GM18499 (cell line): ENCODE data around the gene UBE2D1.
"Not testable (repeated sequence)": the region's sequence is repeated elsewhere in the genome, so short reads cannot be mapped to it uniquely, and the experiment has no call there.

Experiments used
- ATAC-seq: cut with Tn5 transposase; IDR thresholded peaks from one replicate; pipeline ENCODE4 v1.9.1; 2021; ENCODE audit warnings: moderate number of reproducible peaks; ENCODE audit not compliant: insufficient read depth, unreplicated experiment

UBE2D1 gene

DNA sequence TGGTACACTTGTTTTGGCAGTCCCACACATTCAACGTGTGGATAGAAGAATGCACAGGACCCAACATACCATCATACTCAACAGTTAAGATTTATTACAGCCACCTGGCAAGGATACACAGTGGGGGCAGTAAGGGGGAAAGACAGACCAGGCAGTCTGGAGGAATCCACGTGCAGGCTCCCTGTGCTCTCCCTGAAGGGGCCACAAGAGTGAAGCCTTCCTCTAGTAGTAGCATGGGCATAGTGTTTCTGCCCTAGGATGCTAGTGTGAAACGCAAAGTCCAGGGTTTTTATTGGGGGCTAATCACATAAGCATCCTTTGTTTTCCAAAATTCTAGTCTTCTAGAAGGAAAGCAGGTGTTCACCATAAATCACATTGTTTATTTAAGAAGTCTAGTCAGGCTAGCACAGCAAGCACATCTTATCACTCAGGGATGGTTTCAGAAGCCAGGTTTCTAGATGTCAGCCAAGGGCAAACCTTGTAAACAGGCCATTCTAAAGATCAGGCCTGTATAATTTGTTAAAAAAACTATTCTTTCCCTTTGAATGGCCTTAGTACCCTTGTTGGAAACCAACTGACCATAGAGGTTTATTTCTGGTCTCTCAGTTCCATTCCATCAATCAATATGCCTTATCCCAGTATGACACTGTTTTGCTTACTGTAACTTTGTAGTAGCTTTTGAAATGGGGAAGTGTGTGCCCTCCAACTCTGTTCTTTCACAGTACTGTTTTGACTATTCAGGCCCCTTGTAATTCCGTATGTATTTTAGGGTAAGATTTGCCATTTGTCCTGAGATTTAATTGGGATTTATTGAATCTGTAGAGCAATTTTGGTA is 38.0 kb downstream of the UBE2D1 start:
- ATAC-seq, result peak; percentile 48

DNA sequence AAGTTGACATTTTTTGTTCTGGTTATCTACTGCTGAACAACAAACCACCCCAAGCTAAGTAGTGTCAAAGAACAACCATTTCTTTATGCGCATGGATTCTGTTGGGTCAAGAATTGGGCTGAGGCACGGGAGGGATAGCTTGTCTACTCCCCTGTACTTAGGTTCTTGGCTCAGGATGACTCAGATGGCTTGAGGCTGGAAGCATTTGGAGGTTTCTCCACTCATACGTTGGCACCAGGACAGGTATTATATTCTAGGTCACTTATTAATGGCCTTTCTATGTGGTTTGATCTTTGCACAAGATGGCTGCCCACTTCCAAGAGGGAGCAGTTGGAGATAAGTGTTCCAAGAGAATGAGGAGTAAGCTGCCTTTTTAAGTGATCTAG is 38.6 kb downstream of the UBE2D1 start:
- no peak for ATAC-seq

DNA sequence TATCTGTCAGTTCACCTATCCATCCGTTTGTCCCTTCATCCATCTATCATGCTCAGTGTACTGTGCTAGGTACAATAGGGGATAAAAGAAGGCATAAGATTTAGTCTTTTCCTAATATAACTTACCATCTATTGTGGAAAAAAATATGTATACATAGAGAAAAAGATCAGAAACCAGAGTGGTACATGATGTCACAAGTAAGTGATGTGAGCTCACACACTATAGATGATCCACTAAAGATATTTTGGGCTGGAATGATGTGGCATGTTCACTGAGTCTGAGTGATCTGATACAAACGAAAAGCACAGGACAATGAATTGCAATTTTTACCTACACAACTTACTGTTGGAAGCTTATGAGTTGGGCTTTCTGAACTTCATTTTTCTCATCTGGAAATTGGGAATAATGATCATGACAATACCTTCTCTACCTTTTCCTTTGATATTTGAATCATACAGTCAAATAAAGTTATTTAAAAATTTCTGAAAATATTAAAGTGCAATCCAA is 47.7 kb downstream of the UBE2D1 start:
- no peak for ATAC-seq

DNA sequence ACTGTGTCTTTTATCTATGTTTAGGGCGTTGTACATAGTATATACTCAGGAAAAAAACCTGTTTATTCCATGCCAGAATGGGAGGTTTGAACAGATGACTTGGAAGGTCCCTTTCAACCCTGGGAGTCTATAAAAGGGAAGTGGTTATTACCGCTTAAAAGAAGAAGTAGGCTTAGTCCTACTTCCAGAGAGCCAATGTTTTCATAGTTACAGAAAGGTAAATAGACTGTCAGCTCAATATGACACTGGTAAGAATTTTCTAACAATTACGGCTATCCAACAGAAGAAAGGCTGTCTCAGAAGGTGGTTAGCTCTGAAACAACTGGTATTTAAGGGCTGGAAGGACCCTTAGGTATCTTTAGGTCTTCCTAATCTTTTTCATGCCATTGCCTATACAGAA is 49.3 kb downstream of the UBE2D1 start:
- ATAC-seq, result peak; percentile 65

DNA sequence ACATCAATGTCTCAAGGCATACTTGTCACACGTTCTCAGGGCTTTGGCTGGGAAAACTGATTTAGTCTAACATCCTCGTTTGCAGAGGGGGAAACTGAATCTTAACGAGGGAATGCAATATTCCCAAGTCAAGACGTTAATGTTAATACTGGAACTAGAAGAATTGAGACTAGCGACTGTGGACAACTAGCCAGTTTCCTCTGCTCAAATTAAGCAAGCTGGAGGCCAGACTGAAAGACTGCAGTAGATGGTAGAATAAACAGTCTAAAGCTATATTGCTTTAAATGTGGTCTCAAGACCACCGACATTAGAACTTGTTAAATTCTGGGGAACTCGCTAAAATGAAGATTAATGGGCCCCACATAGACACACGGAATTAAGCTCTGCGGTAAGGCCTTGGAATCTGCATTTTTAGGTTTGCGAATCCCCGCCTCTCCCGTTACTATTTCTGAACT is 49.8 kb downstream of the UBE2D1 start:
- ATAC-seq, result no peak

DNA sequence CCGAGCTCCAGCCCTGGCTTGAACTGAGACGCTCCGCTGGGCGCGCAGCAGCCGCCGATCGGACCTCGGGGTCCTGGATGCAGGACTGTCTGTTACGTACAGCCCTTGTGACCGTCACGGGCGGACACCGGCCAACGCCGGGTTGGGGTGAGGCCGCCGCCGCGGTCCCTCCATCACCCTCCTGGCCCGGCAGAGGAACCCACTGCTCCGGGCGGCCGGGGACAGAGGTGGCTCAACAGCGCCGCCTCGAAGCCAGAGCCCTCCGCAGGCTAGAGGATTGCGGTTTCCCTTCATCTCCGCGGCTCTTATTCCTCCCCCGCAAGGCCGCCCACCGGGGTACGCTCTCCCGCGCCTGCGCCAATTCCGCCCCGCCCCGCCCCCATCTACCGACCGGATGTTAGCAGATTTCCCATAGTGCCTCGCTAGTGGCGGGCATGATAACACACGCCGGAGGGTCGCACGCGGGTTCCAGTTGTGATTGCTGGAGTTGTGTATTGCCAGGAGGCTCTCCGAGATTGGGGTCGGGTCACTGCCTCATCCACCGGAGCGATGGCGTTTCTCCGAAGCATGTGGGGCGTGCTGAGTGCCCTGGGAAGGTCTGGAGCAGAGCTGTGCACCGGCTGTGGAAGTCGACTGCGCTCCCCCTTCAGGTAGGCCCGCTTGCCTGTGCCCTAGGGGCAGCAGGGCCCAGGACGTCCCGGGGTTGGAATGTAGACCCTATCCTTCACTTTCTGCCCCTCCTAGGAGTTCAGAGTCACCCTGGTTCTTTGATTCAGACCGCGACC is 50.4 kb downstream of the UBE2D1 start, which contains the start of gene TFAM:
TSS of gene TFAM (plus strand) at position 412 of the 785 bp plus-strand sequence. CDS start at position 550, 138 bp downstream.
- peak; percentile 72 for ATAC-seq

DNA sequence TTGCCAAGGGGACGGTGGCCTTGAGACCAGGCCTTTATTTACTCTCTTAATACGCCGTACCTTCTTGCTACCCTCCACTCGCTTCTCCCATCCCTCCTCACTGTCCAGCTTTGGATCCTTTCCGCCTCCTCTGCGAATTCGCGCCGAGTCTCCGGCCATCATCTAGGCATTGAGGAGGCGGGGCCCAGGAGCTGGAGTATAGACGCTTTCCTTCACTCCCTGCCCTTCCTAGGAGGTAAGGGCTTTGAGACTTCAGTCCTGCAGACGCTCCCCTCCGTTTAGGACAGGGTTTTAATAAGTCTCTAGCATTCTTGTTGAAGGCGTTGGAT is 50.9 kb downstream of the UBE2D1 start:
- peak; percentile 4 for ATAC-seq

DNA sequence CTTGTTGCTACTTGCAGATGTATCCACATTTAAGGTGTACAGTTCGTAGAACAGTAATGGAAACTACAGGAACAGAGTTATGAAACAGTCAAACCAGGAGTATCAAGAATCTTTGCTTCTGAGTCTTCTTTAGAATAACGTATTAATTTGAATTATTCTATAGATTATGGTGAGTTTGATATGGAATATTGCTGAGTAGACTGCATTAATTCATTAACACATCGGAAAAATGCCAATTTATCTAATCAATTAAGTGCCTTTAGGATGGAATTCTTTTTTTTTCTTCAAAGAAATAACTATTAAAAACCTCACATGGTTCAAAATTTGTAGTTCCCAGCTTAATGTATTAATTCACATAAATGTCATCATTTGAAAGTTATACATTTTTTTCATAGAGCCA is 54.2 kb downstream of the UBE2D1 start:
- ATAC-seq, result no peak

DNA sequence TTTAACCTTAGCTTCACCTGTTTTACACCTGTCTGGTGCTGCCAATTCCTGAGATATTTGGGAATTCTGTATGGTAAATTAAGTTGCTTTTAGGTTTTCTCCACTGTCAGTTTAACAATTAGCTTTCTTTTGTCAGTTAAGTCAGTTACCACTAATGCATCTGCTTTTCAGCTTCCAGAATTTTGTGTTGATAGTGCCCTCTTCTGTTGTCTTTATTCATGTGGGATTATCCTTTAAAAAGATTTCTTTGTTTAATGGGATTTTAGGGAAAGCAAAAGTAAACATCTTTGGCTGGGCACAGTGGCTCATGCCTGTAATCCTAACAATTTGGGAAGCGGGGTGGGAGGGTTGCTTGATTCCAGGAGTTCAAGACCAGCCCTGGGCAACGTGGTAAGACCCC is 58.5 kb downstream of the UBE2D1 start:
- ATAC-seq, result no peak

DNA sequence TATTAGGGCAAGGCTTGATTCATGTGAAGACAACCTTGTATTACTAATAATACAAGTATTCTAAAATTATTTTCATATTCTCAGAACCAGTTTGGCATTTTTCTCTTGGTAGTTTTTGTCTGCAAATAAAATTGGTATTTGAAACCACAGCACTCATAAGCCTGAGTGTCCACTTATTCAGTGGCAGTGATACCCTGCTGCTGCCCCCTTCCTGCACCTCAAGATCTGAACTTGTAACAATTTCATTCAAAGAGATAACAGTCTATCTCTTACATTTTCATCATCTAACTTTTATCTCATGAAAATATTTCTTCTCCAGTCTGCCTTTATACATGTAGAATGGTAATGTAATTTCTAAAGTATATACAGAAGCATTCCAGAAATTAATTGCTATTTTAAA is 59.7 kb downstream of the UBE2D1 start:
- ATAC-seq, result no peak

DNA sequence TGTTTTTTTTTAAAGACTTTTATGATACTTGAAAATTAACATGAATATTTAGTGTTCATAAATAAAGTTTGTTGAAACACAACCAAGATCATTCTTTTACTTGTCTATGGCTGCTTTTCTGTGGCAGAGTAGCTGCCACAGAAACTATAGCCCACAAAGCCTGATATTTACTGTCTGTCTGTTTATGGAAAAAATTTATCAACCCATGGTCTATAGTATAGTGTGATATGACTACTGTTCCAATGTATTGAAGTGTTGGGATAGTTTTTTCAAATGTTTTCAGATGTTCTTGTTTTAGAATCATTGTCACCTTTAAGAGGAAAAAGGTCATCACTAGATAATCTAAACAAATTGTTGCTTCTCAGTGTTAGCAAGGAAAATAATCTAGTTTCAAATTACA is 61.3 kb downstream of the UBE2D1 start:
- ATAC-seq, result no peak

DNA sequence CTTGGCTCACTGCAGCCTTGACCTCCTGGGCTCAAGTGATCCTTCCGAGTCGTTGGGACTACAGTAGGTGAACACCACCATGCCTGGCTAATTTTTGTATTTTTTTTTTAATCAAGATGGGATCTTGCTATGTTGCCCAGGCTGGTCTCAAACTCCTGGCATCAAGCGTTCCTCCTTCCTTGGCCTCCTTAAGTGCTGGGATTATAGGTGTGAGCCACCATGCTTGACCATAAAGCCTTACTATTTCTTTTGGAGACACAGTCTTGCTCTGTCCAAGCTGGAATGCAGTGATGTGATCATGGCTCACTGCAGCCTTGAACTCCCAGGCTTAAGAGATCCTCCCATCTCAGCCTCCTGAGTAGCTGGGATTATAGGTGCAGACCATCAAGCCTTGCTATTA is 63.0 kb downstream of the UBE2D1 start:
- ATAC-seq, result no peak

DNA sequence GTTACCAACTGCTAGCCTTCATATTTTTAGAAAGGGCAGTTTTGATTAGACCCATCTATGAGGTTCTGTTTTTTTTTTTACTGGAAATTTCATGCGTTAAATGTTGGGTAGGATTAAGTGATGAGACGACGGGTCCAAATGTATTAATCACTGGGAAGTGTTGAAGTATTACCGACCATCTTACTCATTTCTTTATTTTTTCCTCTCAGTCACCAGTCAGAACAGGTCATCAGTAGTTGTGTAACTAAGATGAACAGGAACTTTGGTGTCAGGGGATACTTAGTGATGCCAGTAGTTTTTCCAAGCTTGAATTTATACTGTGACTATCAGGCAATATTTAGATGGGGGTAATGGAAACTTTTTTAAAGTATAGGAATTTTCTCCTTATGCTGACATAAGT is 64.6 kb downstream of the UBE2D1 start:
- no peak for ATAC-seq

DNA sequence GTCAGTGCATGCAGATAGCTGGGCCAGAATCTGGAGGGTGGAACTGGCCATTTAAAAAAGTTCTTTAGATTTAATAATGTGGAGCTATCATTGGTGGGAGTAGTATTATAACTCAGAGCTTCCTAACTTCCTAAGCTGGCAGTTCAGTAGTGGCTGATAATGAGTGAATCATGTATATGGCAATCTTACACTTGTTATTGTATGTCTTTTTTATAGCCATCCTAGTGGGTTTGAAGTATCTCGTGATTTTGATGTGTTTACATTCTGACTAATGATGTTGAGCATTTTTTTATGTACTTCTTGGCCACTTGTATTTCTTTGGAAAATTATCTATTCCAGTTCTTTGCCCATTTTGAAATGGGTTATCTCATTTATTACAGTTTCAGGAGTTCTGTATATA is 65.8 kb downstream of the UBE2D1 start:
- no peak for ATAC-seq

DNA sequence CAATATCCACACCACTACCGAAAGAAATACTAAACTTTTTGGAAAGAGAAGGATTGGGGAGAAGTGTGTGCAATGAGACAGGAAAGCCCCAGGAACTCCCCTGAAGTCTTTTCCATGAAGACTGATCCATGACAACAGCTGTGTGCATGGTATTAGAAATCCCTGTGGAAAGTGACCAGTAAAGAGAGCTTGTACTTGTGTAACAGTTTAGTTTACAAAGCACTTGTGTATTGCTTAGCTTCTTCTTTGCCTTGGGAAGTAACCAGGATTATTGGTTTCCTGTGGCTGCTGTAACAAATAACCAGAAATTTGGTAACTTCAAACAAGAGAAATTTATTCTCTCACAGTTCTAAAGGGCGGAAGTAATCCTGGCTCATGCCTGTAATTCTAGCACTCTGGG is 69.2 kb downstream of the UBE2D1 start:
- ATAC-seq, result no peak

DNA sequence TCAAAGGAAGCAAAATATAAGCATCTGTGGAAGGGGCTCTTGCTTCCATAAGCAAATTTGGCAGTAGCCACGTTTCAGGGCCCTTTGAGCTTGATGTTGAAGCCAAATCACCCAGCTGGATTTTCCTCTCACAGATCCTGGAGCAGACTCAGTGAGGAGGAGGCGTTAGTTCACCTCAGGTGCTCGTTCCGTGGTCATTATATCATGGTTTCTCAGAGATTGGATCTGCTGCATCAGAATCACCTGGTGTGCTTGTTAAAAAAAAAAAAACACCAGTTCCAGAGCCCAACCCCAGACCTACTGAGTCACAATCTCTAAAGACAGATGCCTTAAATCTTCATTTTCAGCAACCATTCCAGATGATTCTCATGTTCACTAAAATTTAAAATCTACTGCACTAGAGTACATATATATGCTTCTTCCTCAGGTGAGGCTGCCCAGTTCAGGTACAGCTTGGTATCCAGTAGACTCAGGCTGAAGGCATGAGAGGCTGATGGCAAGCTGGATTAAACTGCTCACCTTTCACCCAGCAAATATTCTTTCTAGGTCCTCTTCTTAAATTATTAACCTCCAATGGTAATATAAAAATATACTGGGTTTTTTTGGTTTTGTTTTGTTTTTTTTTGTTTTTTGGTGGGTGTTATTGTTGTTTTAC is 75.3 kb downstream of the UBE2D1 start:
- no peak for ATAC-seq

DNA sequence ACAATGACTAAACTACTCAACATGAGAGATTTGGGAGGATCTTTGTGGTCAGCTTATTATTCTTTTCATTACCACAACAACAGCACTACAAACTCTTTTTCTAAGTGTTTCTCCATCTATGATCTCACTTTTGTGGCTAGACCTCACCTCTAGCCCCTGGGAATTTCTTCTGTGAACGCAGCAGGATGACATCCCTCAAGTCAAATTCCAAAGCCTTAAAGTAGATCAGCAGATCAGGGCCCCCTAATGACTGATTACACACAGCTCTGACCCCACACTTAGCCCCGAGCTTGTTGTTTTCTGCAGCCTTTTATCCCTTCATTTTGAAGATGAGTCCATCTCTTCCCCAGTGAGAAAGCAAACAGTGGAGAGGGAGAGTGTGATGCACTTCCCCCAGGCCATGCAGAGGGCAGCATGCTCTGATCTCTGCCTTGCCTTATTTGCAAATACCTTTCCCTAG is 77.7 kb downstream of the UBE2D1 start:
- ATAC-seq, result no peak

DNA sequence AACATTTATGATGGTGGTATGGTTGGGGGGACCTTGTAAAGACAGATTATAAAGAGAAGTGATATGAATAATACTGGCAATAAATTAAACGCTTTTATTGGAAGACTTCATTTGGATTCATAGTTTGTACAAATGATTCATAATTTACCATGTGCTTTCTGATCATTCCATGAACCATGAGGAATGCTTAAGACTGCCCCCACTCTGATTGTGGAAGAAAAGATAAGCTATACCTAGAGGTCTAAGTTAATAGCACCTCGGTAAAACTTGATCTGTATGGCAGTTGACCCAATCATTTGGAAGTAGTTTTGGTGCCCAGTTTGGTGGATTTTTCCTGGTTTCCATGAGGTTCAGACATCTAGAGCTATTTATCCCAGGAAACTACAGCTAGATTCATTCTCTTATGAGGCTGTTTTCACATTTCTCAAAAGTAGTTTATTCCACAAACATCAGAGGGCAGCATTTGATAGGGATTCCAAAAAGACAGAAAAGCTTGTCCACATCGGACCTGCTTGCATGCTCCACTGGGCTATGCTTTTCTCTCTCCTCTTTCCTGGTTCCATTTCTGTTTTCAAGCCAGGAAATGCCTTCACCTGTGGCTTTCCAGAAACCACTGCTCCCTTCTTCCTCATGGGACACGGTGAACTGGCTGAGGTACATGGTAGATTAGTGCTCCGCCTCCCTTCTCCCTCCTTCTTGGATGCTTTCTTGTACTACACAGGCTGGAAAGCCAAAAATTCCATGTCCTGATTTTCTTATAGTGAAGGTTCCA is 79.7 kb downstream of the UBE2D1 start:
- no peak for ATAC-seq

DNA sequence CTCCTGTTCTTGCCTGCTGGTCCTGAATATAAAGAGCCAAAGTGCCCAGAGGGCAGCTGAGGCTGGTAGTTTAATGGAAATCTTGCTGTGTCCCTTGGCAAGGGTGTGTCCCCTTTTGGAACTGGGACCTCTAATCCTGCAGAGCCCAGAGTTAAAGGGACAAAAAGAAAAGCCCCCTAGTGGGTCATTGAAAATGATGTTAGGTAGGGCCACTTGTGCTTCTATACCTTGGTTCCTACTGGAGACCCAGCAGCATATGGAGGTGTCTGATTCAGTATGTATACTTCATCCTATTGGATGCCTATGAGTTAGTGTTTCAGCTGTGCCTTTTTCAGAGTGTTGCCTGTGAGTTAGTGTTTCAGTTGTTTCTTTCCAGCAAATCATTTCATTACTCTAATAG is 81.0 kb downstream of the UBE2D1 start:
- ATAC-seq, result no peak

DNA sequence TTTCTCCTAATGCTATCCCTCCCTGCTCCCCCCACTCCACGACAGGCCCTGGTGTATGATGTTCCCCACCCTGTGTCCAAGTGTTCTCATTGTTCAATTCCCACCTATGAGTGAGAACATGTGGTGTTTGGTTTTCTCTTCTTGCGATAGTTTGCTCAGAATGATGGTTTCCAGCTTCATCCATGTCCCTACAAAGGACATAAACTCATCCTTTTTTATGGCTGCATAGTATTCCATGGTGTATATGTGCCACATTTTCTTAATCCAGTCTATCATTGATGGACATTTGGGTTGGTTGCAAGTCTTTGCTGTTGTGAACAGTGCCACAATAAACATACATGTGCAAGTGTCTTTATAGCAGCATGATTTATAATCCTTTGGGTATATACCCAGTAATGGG is 83.1 kb downstream of the UBE2D1 start:
- ATAC-seq, result not testable (repeated sequence)
